Heart left ventricle (tissue), 16 donors: ENCODE results near the gene ZNF787. TPM values are rescaled to one million over a fixed set of nuclear protein-coding genes. Genes with fewer than 3 reads are reported as not detected.

ENCODE experiments used
- ATAC-seq, 4 donors: fragments of 200-7000 bp; cut with Tn5 transposase; one replicate each; pipeline ENCODE4 v1.9.1; 2020 to 2022; ENCODE audit warnings: moderate library complexity in 4 of 4, mild to moderate bottlenecking in 3 of 4, moderate number of reproducible peaks in 1 of 4
- DNase-seq, 5 donors: peaks; one replicate each; pipeline ENCODE4 v3.0.0-alpha.2; 2020
- H3K27ac ChIP-seq, 12 donors: fragments of 200-600 bp; sonication (generic) in 4 of 12; one replicate each; pipeline versions ENCODE4 v1.5.0 to v1.8.0; 2016 to 2022; ENCODE audit warnings: mild to moderate bottlenecking in 2 of 12
- H3K27me3 ChIP-seq, 9 donors: fragments of 200-600 bp; sonication (generic) in 2 of 9; one replicate each; pipeline versions ENCODE4 v1.5.1 to v1.8.0; 2016 to 2022; ENCODE audit warnings: mild to moderate bottlenecking in 3 of 9
- H3K36me3 ChIP-seq, 9 donors: fragments of 200-600 bp; sonication (generic) in 2 of 9; one replicate each; pipeline versions ENCODE4 v1.5.0 to v1.8.0; 2018 to 2022; ENCODE audit warnings: mild to moderate bottlenecking in 2 of 9
- H3K4me1 ChIP-seq, 12 donors: fragments of 200-600 bp; sonication (generic) in 4 of 12; one replicate each; pipeline versions ENCODE4 v1.5.0 to v1.8.0; 2016 to 2022; ENCODE audit warnings: mild to moderate bottlenecking in 3 of 12
- H3K4me3 ChIP-seq, 12 donors: fragments of 200-600 bp; sonication (generic) in 4 of 12; one replicate each; pipeline versions ENCODE4 v1.5.0 to v1.8.0; 2017 to 2022; ENCODE audit warnings: mild to moderate bottlenecking in 9 of 12, moderate library complexity in 4 of 12
- H3K9me3 ChIP-seq, 12 donors: fragments of 200-600 bp; sonication (generic) in 4 of 12; one replicate each; pipeline versions ENCODE4 v1.5.0 to v1.8.0; 2016 to 2022; ENCODE audit warnings: mild to moderate bottlenecking in 1 of 12
- CTCF ChIP-seq, 12 donors: fragments of 200-600 bp; sonication (generic) in 4 of 12; IDR thresholded peaks; one replicate each; pipeline versions ENCODE4 v1.5.0 to v1.8.0; 2018 to 2022; ENCODE audit warnings: antibody characterized with exemption in 12 of 12, mild to moderate bottlenecking in 5 of 12
- POLR2A ChIP-seq, 2 donors: fragments of 450-650 bp; IDR thresholded peaks; one replicate each; pipeline ENCODE4 v1.6.1; 2017; ENCODE audit warnings: antibody characterized with exemption in 2 of 2, mild to moderate bottlenecking in 2 of 2, moderate library complexity in 2 of 2
- WGBS, 4 donors: extraction: QIAGEN DNeasy Blood & Tissue Kit in 2 of 4; methylation state at CpG; one replicate each; pipeline versions ENCODE4 v1.1.5 to v1.1.7; 2013 to 2018; 5-methylcytosine and 5-hydroxymethylcytosine counted together
- intact Hi-C, 10 donors: fragments of 100-400 bp; cut with DNase I; formaldehyde crosslinking; loops; one replicate each; pipeline versions ENCODE4 v1.11.1 to v1.14.2; 2022
- polyA plus RNA-seq, 2 donors: library from polyadenylated mRNA; stranded (reverse); fragments of 200-250 nt; gene quantifications; one replicate each; pipeline ENCODE4 v1.2.3, GENCODE V29; 2013
- total RNA-seq, 9 donors: library from RNA; depleted of rRNA in 2 of 9; stranded (reverse); fragments of >200 nt in 2 of 9; fragmentation: NEBNext Ultra II Directional in 3 of 9; extraction: Animal tissue kit (Norgen Biotek cat#: 25700) in 3 of 9; gene quantifications; one replicate each; pipeline versions ENCODE4 v1.1.0 to v1.2.4, GENCODE V29; 2016 to 2023
- donor health status: ischemic (EF 13 %, LVEDD 7.1; RV severe dilation, severe dysfunction).
- donor health status: healthy with polysubstance abuse.
- donor health status: DM: no; HTN: yes; CAD: no.
- donor health status: DM: no; HTN: no; CAD: no.
- donor health status: ischemic (EF 25% LVEDD 6.9; RV normal size, moderate dysfunction).
- donor health status: ischemic (EF 25% LVEDD 5.7; RV mildly dilated, moderate dysfunction).
- donor health status: healthy.
- donor health status: DM: yes; HTN: yes; CAD: no.
- donor health status: ischemic (EF 35%, LVEDD 5.7; RV mildly dilated, moderate dysfunction).
- donor health status: nonischemic (EF 11% LVEDD 7.7; RV severe dilation, severe dysfunction).
- donor health status: DM: yes; HTN: yes; CAD: no.
- donor health status: PGD.
- donor health status: ischemic (EF 29% LVEDD 5.4; RV normal size, mild dysfunction).
- donor health status: nonischemic (EF 23%, LVEDD 6.1; RV moderate dilation, normal function).

ZNF787 gene
- total and polyA plus RNA-seq, 11 donors, result 11.6 to 40.8 (median 25.3) TPM

GRCh38 chr19:56119582-56119978 lies 1.5 kb downstream of the ZNF787 start:
- ATAC-seq, result no peak
- H3K36me3 ChIP-seq, result peaks cover 0 to 10% (median 0%) of the 10 kb centered on the region in 9 donors
- intact Hi-C loops, result loop anchor here in 1 of 10 donors (5.0 kb wide), 1 partner anchor 37 kb away; no protein-coding TSS in a partner anchor
- H3K9me3 ChIP-seq, result no peaks in the 10 kb centered on the region
- TF ChIP-seq POLR2A (IDR thresholded peaks at IDR 0.05), result no peak
- no peak for TF ChIP-seq CTCF (IDR thresholded peaks at IDR 0.05)
- H3K4me1 ChIP-seq, result peaks cover 14 to 63% (median 45%) of the 10 kb centered on the region in 12 donors
- no peaks in the 10 kb centered on the region for H3K27me3 ChIP-seq
- H3K27ac ChIP-seq, result peak overlapping the region; percentile 89 to 100 (median 95)
- 13 to 28% (median 21%) methylated on average over 11 to 16 of the region's 16 CpGs for whole genome bisulfite sequencing, 4 donors
- H3K4me3 ChIP-seq, result peak overlapping the region; percentile 54 to 97 (median 82)
- no peak for DNase-seq

DNA sequence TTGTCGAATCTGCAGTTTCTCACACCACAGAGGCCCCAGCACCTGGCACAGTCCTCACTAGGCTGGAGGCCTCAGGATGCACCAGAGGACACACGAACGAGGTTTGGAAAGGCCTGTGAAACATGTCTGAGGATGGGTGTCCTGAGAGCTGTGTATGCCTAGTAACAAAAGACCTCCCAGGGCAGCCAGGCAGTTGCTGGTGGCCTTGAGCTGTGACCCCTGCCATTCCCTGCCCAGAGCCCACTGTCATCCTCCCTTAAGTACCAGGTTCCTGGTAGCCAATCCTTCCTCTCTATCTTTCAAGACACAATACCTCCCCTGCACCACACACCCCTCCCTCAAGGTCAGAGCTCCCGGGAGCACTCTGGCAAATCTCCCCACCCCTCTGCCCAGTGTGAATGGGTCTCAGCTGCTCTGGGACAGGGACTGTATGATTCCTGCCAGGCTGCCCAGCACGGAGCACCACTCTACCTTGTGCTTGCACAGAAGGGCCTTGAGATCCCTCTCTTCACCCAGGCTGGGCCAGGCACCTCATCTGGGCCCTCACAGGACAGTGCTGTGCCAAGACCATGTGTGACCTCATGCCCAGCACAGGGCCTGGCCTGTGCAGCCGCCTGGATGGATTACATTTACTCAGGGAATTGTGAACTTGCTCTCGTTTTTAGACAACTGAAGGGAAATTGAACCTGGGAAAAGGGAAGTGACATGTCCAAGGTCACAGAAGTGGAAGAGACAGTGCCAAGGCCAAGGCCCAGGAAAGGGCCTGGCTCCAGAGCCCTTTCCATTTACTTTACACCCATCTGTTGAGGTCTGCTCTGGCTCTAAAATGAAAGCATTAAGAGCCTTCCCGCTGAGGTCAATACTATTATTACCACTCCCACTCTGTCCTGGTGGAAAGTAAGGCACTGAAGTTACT lies 2.2 kb downstream of the ZNF787 start:
- Histone ChIP-seq H3K9me3 (no peaks in the 10 kb centered on the region), H3K27me3 (no peaks in the 10 kb centered on the region), H3K4me3 (peak overlapping the region in 9 of 12 donors; percentile 75 to 97 (median 86)), H3K4me1 (peaks cover 14 to 69% (median 51%) of the 10 kb centered on the region in 12 donors), H3K36me3 (peaks cover 0 to 10% (median 0%) of the 10 kb centered on the region in 9 donors), H3K27ac (peak overlapping the region; percentile 89 to 100 (median 95))
- no peak for ATAC-seq
- intact Hi-C loops, result loop anchor here in 1 of 10 donors (5.0 kb wide), 1 partner anchor 37 kb away; no protein-coding TSS in a partner anchor
- WGBS, 4 donors, result 14 to 32% (median 31%) methylated on average over 5 to 8 of the region's 8 CpGs
- no peak for DNase-seq
- TF ChIP-seq CTCF (IDR thresholded peaks at IDR 0.05) (no peak), POLR2A (IDR thresholded peaks at IDR 0.05) (no peak)

DNA sequence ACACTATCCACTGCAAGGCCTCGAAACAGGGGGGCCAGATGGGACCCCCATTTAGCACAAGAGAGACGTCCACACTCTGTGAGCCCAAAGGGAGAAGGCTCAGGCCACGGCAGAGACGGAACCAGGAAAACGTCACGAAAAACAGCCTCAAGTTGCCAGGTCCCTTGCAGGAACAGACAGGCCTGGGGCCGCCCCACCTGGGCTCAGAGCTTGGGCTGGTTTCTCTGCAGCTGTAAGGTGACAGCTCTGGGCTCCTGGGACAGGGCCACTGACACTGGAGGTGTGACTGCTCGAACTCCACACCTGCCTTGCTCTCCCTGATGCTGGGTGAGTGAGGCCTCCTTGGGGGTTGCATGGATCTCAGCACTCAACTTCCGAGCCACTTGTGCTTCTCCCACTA lies 3.2 kb downstream of the ZNF787 start:
- no peaks in the 10 kb centered on the region for H3K9me3 ChIP-seq
- H3K27ac ChIP-seq, result peak overlapping the region in 3 of 12 donors; percentile 92 to 98 (median 93)
- ATAC-seq, result no peak
- peaks cover 0 to 10% (median 0%) of the 10 kb centered on the region in 9 donors for H3K36me3 ChIP-seq
- no peak for DNase-seq
- no peak overlapping the region for H3K4me3 ChIP-seq
- no peaks in the 10 kb centered on the region for H3K27me3 ChIP-seq
- no peak for TF ChIP-seq POLR2A (IDR thresholded peaks at IDR 0.05)
- TF ChIP-seq CTCF (IDR thresholded peaks at IDR 0.05), result no peak
- H3K4me1 ChIP-seq, result peaks cover 14 to 80% (median 60%) of the 10 kb centered on the region in 12 donors
- intact Hi-C loops, result loop anchor here in 1 of 10 donors (5.0 kb wide), 1 partner anchor 36 kb away; no protein-coding TSS in a partner anchor
- 54 to 68% (median 63%) methylated on average over 8 to 9 of the region's 9 CpGs for WGBS, 4 donors

- no peak for ATAC-seq
- 66 to 77% (median 73%) methylated on average over 12 to 14 of the region's 14 CpGs for WGBS, 4 donors
- no peaks in the 10 kb centered on the region for H3K27me3 ChIP-seq
- no peak overlapping the region for H3K27ac ChIP-seq
- H3K36me3 ChIP-seq, result peaks cover 0 to 10% (median 0%) of the 10 kb centered on the region in 9 donors
- no peak overlapping the region for H3K4me3 ChIP-seq
- no peaks in the 10 kb centered on the region for H3K9me3 ChIP-seq
- H3K4me1 ChIP-seq, result peaks cover 17 to 84% (median 65%) of the 10 kb centered on the region in 12 donors
- intact Hi-C loops, result loop anchor here in 1 of 10 donors (5.0 kb wide), 1 partner anchor 35 kb away; no protein-coding TSS in a partner anchor
- DNase-seq, result no peak
- TF ChIP-seq CTCF (IDR thresholded peaks at IDR 0.05) (no peak), POLR2A (IDR thresholded peaks at IDR 0.05) (no peak)
Measured at GRCh38 chr19:56117376-56117884, 3.7 kb downstream of the ZNF787 start.
